Progenitor cell of endocrine pancreas (in vitro differentiated cells): Measurements from ENCODE around the gene GLYR1. TPM values are rescaled to one million over a fixed set of nuclear protein-coding genes. Genes with fewer than 3 reads are reported as not detected.
A peak's percentile ranks its signal among the peaks of the same experiment; 100 is the strongest.

Source experiments
- DNase-seq: peaks from one replicate; pipeline ENCODE4 v3.0.0; 2021; ENCODE audit warnings: low spot score; ENCODE audit not compliant: unreplicated experiment
- H3K27ac Mint-ChIP-seq: 2 replicates; pipeline ENCODE4 v1.8.0; 2021; ENCODE audit warnings: mild to moderate bottlenecking, moderate library complexity, mixed read lengths
- H3K27me3 Mint-ChIP-seq: 2 replicates; pipeline ENCODE4 v1.8.0; 2021; ENCODE audit warnings: mixed read lengths
- H3K36me3 Mint-ChIP-seq: 2 replicates; pipeline ENCODE4 v1.8.0; 2022; ENCODE audit warnings: mixed read lengths; ENCODE audit not compliant: insufficient read depth
- H3K4me1 Mint-ChIP-seq: 2 replicates; pipeline ENCODE4 v1.8.0; 2021; ENCODE audit warnings: low read depth, mixed read lengths
- H3K4me3 Mint-ChIP-seq: 2 replicates; pipeline ENCODE4 v1.8.0; 2021; ENCODE audit warnings: low read depth, mild to moderate bottlenecking, moderate library complexity, mixed read lengths
- H3K9me3 Mint-ChIP-seq: 2 replicates; pipeline ENCODE4 v1.8.0; 2021; ENCODE audit warnings: low read depth, mixed read lengths
- CTCF ChIP-seq: fragments of 200-600 bp; sonication (generic); IDR thresholded peaks from one replicate; pipeline ENCODE4 v1.5.0; 2021; ENCODE audit warnings: antibody characterized with exemption, mild to moderate bottlenecking; ENCODE audit not compliant: unreplicated experiment
- total RNA-seq: library from RNA; stranded (reverse); gene quantifications from 2 replicates; pipeline ENCODE4 v1.2.1, GENCODE V29; 2021

GLYR1 gene
- total RNA-seq, 1 donor from 2014 or later: 129 TPM

- no peak for TF ChIP-seq CTCF
- DNase-seq: no peak
- Mint-ChIP-seq H3K4me3 (no peak overlapping the region), H3K9me3 (no peaks in the 10 kb centered on the region), H3K27ac (no peak overlapping the region), H3K27me3 (no peaks in the 10 kb centered on the region), H3K36me3 (peaks cover 18% of the 10 kb centered on the region), H3K4me1 (peaks cover 23% of the 10 kb centered on the region)
Measured at GRCh38 chr16:4864728-4865127, 17.6 kb upstream of the GLYR1 start.

GRCh38 chr16:4862639-4863038, 15.6 kb upstream of the GLYR1 start:
- H3K27ac Mint-ChIP-seq: no peak overlapping the region
- DNase-seq: no peak
- peaks cover 23% of the 10 kb centered on the region for H3K36me3 Mint-ChIP-seq
- no peak for TF ChIP-seq CTCF
- no peaks in the 10 kb centered on the region for H3K9me3 Mint-ChIP-seq
- H3K4me1 Mint-ChIP-seq: peaks cover 10% of the 10 kb centered on the region
- H3K4me3 Mint-ChIP-seq: no peak overlapping the region
- no peaks in the 10 kb centered on the region for H3K27me3 Mint-ChIP-seq

- Mint-ChIP-seq H3K27ac (no peak overlapping the region), H3K9me3 (no peaks in the 10 kb centered on the region), H3K4me1 (no peaks in the 10 kb centered on the region), H3K36me3 (peaks cover 22% of the 10 kb centered on the region), H3K4me3 (no peak overlapping the region), H3K27me3 (no peaks in the 10 kb centered on the region)
- no peak for DNase-seq
- no peak for TF ChIP-seq CTCF
Measured at GRCh38 chr16:4860727-4861342, 13.7 kb upstream of the GLYR1 start.

- Mint-ChIP-seq H3K36me3 (peaks cover 22% of the 10 kb centered on the region), H3K9me3 (no peaks in the 10 kb centered on the region), H3K4me3 (no peak overlapping the region), H3K27ac (peak overlapping the region; percentile 62), H3K4me1 (no peaks in the 10 kb centered on the region), H3K27me3 (no peaks in the 10 kb centered on the region)
- TF ChIP-seq CTCF: no peak
- DNase-seq: no peak
Measured at GRCh38 chr16:4859900-4860255, 12.8 kb upstream of the GLYR1 start.

- Mint-ChIP-seq H3K9me3 (no peaks in the 10 kb centered on the region), H3K36me3 (peaks cover 22% of the 10 kb centered on the region), H3K4me3 (no peak overlapping the region), H3K27me3 (no peaks in the 10 kb centered on the region), H3K4me1 (no peaks in the 10 kb centered on the region), H3K27ac (peak overlapping the region; percentile 62)
- DNase-seq: no peak
- TF ChIP-seq CTCF: no peak
Measured at GRCh38 chr16:4859190-4859899, 12.3 kb upstream of the GLYR1 start.
